Activated naive CD8-positive, alpha-beta T cell treated with anti-CD3 and anti-CD28 coated beads, Interleukin-2, amount 50 U/mL, for 16 hours (primary cell): ENCODE measurements around the gene GALNT1.

Experiments
- DNase-seq: peaks from one replicate; pipeline ENCODE4 v3.0.0-alpha.2; 2020; ENCODE audit warnings: low read depth, low spot score

Gene GALNT1

DNA sequence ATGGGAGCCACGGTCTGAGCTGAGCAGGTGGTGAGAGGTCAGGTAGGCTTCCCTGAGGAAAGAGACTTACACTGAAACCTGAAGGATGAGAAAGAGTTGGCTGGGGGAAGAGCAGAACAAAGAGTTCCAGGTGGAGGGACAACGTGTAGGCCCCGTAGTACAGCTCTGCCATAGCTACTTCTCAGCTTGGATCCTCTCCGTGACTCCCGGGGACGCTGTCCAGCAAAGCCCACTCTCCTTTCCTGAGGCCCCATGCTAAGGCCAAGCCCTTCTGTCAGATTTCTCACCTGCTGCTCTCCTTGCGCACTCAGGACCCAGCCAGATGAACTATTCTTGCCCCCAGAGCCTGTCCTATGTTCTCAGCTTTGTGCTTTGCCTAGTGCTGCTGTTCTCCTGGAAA is 173.8 kb downstream of the GALNT1 start:
- no peak for DNase-seq

DNA sequence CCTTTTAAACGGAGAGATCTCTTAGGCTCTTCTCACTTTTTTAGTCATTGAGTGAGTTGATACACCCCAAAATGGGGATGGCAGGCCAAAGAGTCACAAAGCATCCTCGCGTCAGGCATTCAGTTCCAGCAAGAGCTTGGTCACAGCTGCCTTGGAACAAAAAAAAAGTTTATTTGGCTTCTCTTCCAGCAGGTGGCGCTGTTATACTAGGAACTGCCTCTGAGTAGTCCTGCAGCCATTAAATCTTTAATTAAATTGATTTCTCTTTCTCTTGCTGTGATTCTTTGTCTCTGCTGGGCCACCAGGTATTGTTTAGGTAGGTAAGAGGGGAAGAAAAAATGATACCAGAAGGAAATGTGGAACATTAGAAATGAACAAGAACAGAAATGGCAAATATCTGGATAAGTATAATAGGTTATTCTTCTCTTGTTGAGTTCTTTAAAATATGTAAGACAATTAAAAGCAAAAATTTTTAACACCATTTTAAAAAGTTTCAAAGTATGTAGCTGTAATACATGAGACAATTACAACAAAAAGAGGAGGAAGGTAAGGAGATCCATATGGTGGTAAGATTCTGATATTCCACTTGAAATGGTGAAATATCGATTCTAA is 175.1 kb downstream of the GALNT1 start:
- DNase-seq: peak; percentile 29
